ENCODE measurements around the gene MRPL11.
A peak's percentile ranks its signal among the peaks of the same experiment; 100 is the strongest.

- TF ChIP-seq, protein P1, sequence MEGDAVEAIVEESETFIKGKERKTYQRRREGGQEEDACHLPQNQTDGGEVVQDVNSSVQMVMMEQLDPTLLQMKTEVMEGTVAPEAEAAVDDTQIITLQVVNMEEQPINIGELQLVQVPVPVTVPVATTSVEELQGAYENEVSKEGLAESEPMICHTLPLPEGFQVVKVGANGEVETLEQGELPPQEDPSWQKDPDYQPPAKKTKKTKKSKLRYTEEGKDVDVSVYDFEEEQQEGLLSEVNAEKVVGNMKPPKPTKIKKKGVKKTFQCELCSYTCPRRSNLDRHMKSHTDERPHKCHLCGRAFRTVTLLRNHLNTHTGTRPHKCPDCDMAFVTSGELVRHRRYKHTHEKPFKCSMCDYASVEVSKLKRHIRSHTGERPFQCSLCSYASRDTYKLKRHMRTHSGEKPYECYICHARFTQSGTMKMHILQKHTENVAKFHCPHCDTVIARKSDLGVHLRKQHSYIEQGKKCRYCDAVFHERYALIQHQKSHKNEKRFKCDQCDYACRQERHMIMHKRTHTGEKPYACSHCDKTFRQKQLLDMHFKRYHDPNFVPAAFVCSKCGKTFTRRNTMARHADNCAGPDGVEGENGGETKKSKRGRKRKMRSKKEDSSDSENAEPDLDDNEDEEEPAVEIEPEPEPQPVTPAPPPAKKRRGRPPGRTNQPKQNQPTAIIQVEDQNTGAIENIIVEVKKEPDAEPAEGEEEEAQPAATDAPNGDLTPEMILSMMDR (IDR thresholded peaks at IDR 0.05; ENCODE audit: low read length), result peak; percentile 100
- TF ChIP-seq EZH2 (IDR thresholded peaks at IDR 0.05; ENCODE audit: borderline replicate concordance, low read length), result no peak
These were observed 30.0 kb downstream of the MRPL11 start for GRCh38 chr11:66408488-66409214.

Data from OCI-LY1 (cell line).